HCT116 (cell line): ENCODE measurements around the gene RGS6.

Experiments used
- CTCF ChIP-seq, 3 experiments: fragments of 200-600 bp in 1 of 3; sonication (generic) in 1 of 3; IDR thresholded peaks in 2 of 3; conservative IDR thresholded peaks in 1 of 3; 2 replicates each; pipeline ENCODE4 v1.5.1; 2012 to 2017; ENCODE audit warnings: low read depth in 2 of 3, low read length in 2 of 3, antibody characterized with exemption in 1 of 3, borderline replicate concordance in 1 of 3, control low read depth in 1 of 3, mild to moderate bottlenecking in 1 of 3, mixed read lengths in 1 of 3, mixed run types in 1 of 3, moderate library complexity in 1 of 3; ENCODE audit not compliant: insufficient read depth in 1 of 3
- EZH2 ChIP-seq: fragments of 200-600 bp; sonication (generic); IDR thresholded peaks from 2 replicates; pipeline ENCODE4 v1.6.1; 2017; ENCODE audit warnings: antibody characterized with exemption, mixed run types
- POLR2A ChIP-seq: IDR thresholded peaks from 2 replicates; pipeline ENCODE4 v1.7.0; 2011; ENCODE audit warnings: borderline replicate concordance; ENCODE audit not compliant: insufficient read depth, insufficient read length; ENCODE audit errors: extremely low read depth
- YY1 ChIP-seq: IDR thresholded peaks from 2 replicates; pipeline ENCODE4 v1.6.1; 2011; ENCODE audit warnings: low read length, low read depth, moderate library complexity, mild to moderate bottlenecking; ENCODE audit not compliant: insufficient replicate concordance; ENCODE audit errors: extremely low read depth
- ZNF274 ChIP-seq: fragments of 200-500 bp; sonication (Bioruptor generic); IDR thresholded peaks from 2 replicates; pipeline ENCODE4 v1.6.1; 2014; ENCODE audit warnings: mild to moderate bottlenecking, low read depth, low read length, inconsistent platforms

DNA sequence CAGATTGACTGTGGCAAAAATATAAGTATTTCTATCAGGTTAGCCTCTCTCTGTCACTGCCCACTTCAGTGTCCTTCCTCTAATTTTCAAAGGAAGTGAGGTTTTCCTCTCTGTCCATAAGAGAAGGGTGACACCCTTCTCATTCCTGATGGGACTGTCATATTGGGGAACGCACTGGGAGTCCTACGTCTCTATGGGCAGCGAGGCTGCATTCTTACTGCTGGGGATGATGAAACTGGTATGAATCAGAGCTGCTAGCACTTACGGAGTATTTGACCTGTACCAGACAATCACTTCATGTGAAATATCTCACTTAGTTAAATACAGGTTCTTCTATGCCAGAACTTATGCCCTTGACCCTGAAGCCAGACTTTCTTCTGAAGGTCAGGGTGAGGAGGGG lies 525.4 kb downstream of the RGS6 start:
- TF ChIP-seq CTCF (IDR thresholded peaks at IDR 0.05 in 2 of 3, conservative IDR thresholded peaks at IDR 0.05 in 1 of 3; ENCODE audit: borderline replicate concordance in 1 of 3, insufficient read depth in 1 of 3, low read depth in 2 of 3, low read length in 2 of 3) (no peak), YY1 (no peak), ZNF274 (no peak), EZH2 (no peak), POLR2A (no peak)
